A549 (cell line): ENCODE data around the gene ZNF23. TPM values are rescaled to one million over a fixed set of nuclear protein-coding genes. Genes with fewer than 3 reads are reported as not detected.

Experiments used
- ATAC-seq, 2 experiments: fragments of 200-7000 bp in 1 of 2; fragments of >200 bp in 1 of 2; cut with Nextera tagmentation in 1 of 2; cut with Tn5 transposase in 1 of 2; 3 replicates each; pipeline versions ENCODE4 v1.8.0 to v1.9.1; 2018 to 2020; ENCODE audit warnings: mild to moderate bottlenecking in 1 of 2, moderate library complexity in 1 of 2
- CTCF ChIA-PET: fragments of 300-600 bp; sonication (Branson Sonifier 250); formaldehyde crosslinking; extraction: SDS; loops from one replicate; lab custom pipeline; 2021; ENCODE audit warnings: antibody characterized with exemption, inconsistent platforms; lab: Yijun Ruan, JAX
- POLR2A ChIA-PET: fragments of 350-600 bp; formaldehyde crosslinking; extraction: SDS; loops from one replicate; lab custom pipeline; 2021; ENCODE audit warnings: antibody characterized with exemption, inconsistent platforms; lab: Yijun Ruan, JAX
- DNase-seq, 2 experiments: peaks; one replicate each; pipeline versions ENCODE4 v3.0.0 to v3.0.0-alpha.2; 2011 to 2016; ENCODE audit warnings: low read depth in 1 of 2, low spot score in 1 of 2
- FAIRE-seq: peaks from 2 replicates; lab custom pipeline; 2011; peaks lifted over from hg19 to GRCh38; lab: Jason Lieb, UNC
- H3K27ac ChIP-seq, 2 experiments: fragments of >200 bp; sonication (Bioruptor Twin); formaldehyde crosslinking; 3 replicates each; pipeline ENCODE4 v1.5.1; 2016 to 2017
- H3K4me1 ChIP-seq: fragments of >200 bp; sonication (Bioruptor Twin); formaldehyde crosslinking; 3 replicates; pipeline ENCODE4 v1.6.1; 2016
- H3K4me2 ChIP-seq: fragments of >200 bp; sonication (Bioruptor Twin); formaldehyde crosslinking; 3 replicates; pipeline ENCODE4 v1.6.1; 2016
- H3K4me3 ChIP-seq: fragments of >200 bp; sonication (Bioruptor Twin); formaldehyde crosslinking; 3 replicates; pipeline ENCODE4 v1.5.1; 2016
- H3K9me3 ChIP-seq: fragments of >200 bp; sonication (Bioruptor Twin); formaldehyde crosslinking; 3 replicates; pipeline ENCODE4 v1.6.1; 2016
- ESRRA ChIP-seq: fragments of 150-350 bp; IDR thresholded peaks from 2 replicates; pipeline ENCODE4 v1.6.1; 2014; ENCODE audit warnings: mild to moderate bottlenecking, low read length, borderline replicate concordance
- FOSL2 ChIP-seq, 2 experiments: fragments of 450-650 bp in 1 of 2; fragments of >200 bp in 1 of 2; sonication (Bioruptor Twin) in 1 of 2; formaldehyde crosslinking; IDR thresholded peaks; 2 replicates each; pipeline versions ENCODE4 v1.5.0 to v1.6.1; 2016 to 2020; ENCODE audit warnings: mild to moderate bottlenecking in 1 of 2, moderate library complexity in 1 of 2
- HMGXB4 ChIP-seq: fragments of 250-450 bp; sonication (Bioruptor Pico); IDR thresholded peaks from 2 replicates; pipeline ENCODE4 v1.5.0; 2021; ENCODE audit warnings: mild to moderate bottlenecking, moderate library complexity, borderline replicate concordance
- JUNB ChIP-seq: fragments of >200 bp; sonication (Bioruptor Twin); formaldehyde crosslinking; IDR thresholded peaks from 2 replicates; pipeline ENCODE4 v1.6.1; 2016
- NFE2L2 ChIP-seq: fragments of 150-350 bp; conservative IDR thresholded peaks from 2 replicates; pipeline ENCODE4 v1.6.1; 2014; ENCODE audit warnings: low read length
- POLR2AphosphoS2 ChIP-seq: conservative IDR thresholded peaks from 2 replicates; pipeline ENCODE4 v1.6.1; 2012; ENCODE audit warnings: low read length, improper control_type of control experiment, inconsistent platforms
- SMC3 ChIP-seq: fragments of >200 bp; sonication (Bioruptor Twin); formaldehyde crosslinking; IDR thresholded peaks from 3 replicates; pipeline ENCODE4 v1.6.1; 2018; ENCODE audit warnings: inconsistent platforms
- ZNF302 ChIP-seq: fragments of 250-450 bp; sonication (Bioruptor Pico); IDR thresholded peaks from 2 replicates; pipeline ENCODE4 v1.9.0; 2021; ENCODE audit warnings: inconsistent platforms, mild to moderate bottlenecking, moderate library complexity
- ZSCAN20 ChIP-seq: fragments of 250-450 bp; sonication (Bioruptor Pico); IDR thresholded peaks from 2 replicates; pipeline ENCODE4 v1.8.0; 2022; ENCODE audit warnings: mild to moderate bottlenecking, moderate library complexity
- WGBS: methylation state at CpG from one replicate; pipeline ENCODE4 v1.1.6; 2017; ENCODE audit errors: missing lambda C conversion rate; 5-methylcytosine and 5-hydroxymethylcytosine counted together
- polyA plus RNA-seq, 4 experiments: library from polyadenylated mRNA; depleted of rRNA in 3 of 4; stranded (reverse); fragments of >200 nt; fragmentation: RNase III in 1 of 4; extraction: RNeasy Plus Mini Kit Qiagen cat#74134 plus additional on column Dnase treatment in 1 of 4; gene quantifications; 2 replicates in 3 of 4; 3 replicates in 1 of 4; pipeline ENCODE4 v1.2.3, GENCODE V29; 2011 to 2017

The ZNF23 gene
- polyA plus RNA-seq, 2 of the 4 experiments (the other 2 are of a cell fraction): 7.1 to 8.7 TPM

GRCh38 chr16:71399801-71400563 lies 62.1 kb downstream of the ZNF23 start:
- Histone ChIP-seq H3K27ac (no peak overlapping the region), H3K4me3 (no peak overlapping the region), H3K4me1 (no peaks in the 10 kb centered on the region), H3K4me2 (no peak overlapping the region), H3K9me3 (no peaks in the 10 kb centered on the region; the same call in 2 of the 3 replicates)
- no peak for ATAC-seq
- 40% methylated on average over 11 of the region's 11 CpGs for WGBS
- no peak for FAIRE-seq
- CTCF ChIA-PET: no interaction called here
- DNase-seq: no peak
- POLR2A ChIA-PET: no interaction called here
- TF ChIP-seq SMC3: no peak
- no peak for TF ChIP-seq ZSCAN20
- no peak for TF ChIP-seq ESRRA
- no peak for TF ChIP-seq NFE2L2
- no peak for TF ChIP-seq JUNB
- TF ChIP-seq FOSL2 (IDR thresholded peaks at IDR 0.05): no peak
- TF ChIP-seq FOSL2 (CRISPR knock-in tag; IDR thresholded peaks at IDR 0.05): no peak
- TF ChIP-seq ZNF302 (CRISPR knock-in tag): no peak
- TF ChIP-seq HMGXB4 (CRISPR knock-in tag): no peak
- no peak for TF ChIP-seq POLR2AphosphoS2
- TF ChIP-seq, all 56 proteins: peak for 0

Other genes starting within 250 kb of the ZNF23 start
- 0.30 and 0.41 TPM in 2 replicates for gene HYDIN, start 231.5 kb downstream of the ZNF23 start, polyA plus RNA-seq (2011; rRNA removed)
- gene HYDIN, start 231.5 kb downstream of the ZNF23 start, polyA plus RNA-seq (2017; fragmentation: RNase III; extraction: RNeasy Plus Mini Kit Qiagen cat#74134 plus additional on column Dnase treatment): 0.21 to 0.33 TPM (median 0.23 TPM) in 3 replicates
- gene CMTR2, start 172.8 kb downstream of the ZNF23 start, polyA plus RNA-seq (2011; rRNA removed): 33.2 and 34.9 TPM in 2 replicates
- 14.2 to 16.9 TPM (median 15.4 TPM) in 3 replicates for gene CMTR2, start 172.8 kb downstream of the ZNF23 start, polyA plus RNA-seq (2017; fragmentation: RNase III; extraction: RNeasy Plus Mini Kit Qiagen cat#74134 plus additional on column Dnase treatment)
- gene CALB2, start 103.5 kb downstream of the ZNF23 start, polyA plus RNA-seq (2011; rRNA removed): 2.3 and 3.7 TPM in 2 replicates
- 4.6 to 10.1 TPM (median 6.4 TPM) in 3 replicates for gene CALB2, start 103.5 kb downstream of the ZNF23 start, polyA plus RNA-seq (2017; fragmentation: RNase III; extraction: RNeasy Plus Mini Kit Qiagen cat#74134 plus additional on column Dnase treatment)
- gene TLE7, start 20.2 kb downstream of the ZNF23 start, polyA plus RNA-seq (2011; rRNA removed): not detected in 2 replicates
- not detected in 3 replicates for gene TLE7, start 20.2 kb downstream of the ZNF23 start, polyA plus RNA-seq (2017; fragmentation: RNase III; extraction: RNeasy Plus Mini Kit Qiagen cat#74134 plus additional on column Dnase treatment)
- 3.9 and 4.4 TPM in 2 replicates for gene ZNF19, start 27.1 kb upstream of the ZNF23 start, polyA plus RNA-seq (2011; rRNA removed)
- 2.0 to 2.4 TPM (median 2.3 TPM) in 3 replicates for gene ZNF19, start 27.1 kb upstream of the ZNF23 start, polyA plus RNA-seq (2017; fragmentation: RNase III; extraction: RNeasy Plus Mini Kit Qiagen cat#74134 plus additional on column Dnase treatment)
- 0.08 and 0.12 TPM in 2 replicates for gene CHST4, start 64.2 kb upstream of the ZNF23 start, polyA plus RNA-seq (2011; rRNA removed)
- 0.04 to 0.10 TPM (median 0.05 TPM) in 3 replicates for gene CHST4, start 64.2 kb upstream of the ZNF23 start, polyA plus RNA-seq (2017; fragmentation: RNase III; extraction: RNeasy Plus Mini Kit Qiagen cat#74134 plus additional on column Dnase treatment)
- gene TAT, start 114.8 kb upstream of the ZNF23 start, polyA plus RNA-seq (2011; rRNA removed): 0.30 and 0.37 TPM in 2 replicates
- gene TAT, start 114.8 kb upstream of the ZNF23 start, polyA plus RNA-seq (2017; fragmentation: RNase III; extraction: RNeasy Plus Mini Kit Qiagen cat#74134 plus additional on column Dnase treatment): 0.03 to 0.06 TPM (median 0.05 TPM) in 3 replicates
- gene MARVELD3, start 163.9 kb upstream of the ZNF23 start, polyA plus RNA-seq (2011; rRNA removed): 0.17 and 0.36 TPM in 2 replicates
- gene MARVELD3, start 163.9 kb upstream of the ZNF23 start, polyA plus RNA-seq (2017; fragmentation: RNase III; extraction: RNeasy Plus Mini Kit Qiagen cat#74134 plus additional on column Dnase treatment): 0.08 to 0.25 TPM (median 0.18 TPM) in 3 replicates